ENCODE data around the gene HBQ1. TPM values are rescaled to one million over a fixed set of nuclear protein-coding genes. Genes with fewer than 3 reads are reported as not detected.
"Not testable (repeated sequence)": the region's sequence is repeated elsewhere in the genome, so short reads cannot be mapped to it uniquely, and the experiment has no call there.

The HBQ1 gene
- total RNA-seq, 1 donor from 2014 or later: not detected

DNA sequence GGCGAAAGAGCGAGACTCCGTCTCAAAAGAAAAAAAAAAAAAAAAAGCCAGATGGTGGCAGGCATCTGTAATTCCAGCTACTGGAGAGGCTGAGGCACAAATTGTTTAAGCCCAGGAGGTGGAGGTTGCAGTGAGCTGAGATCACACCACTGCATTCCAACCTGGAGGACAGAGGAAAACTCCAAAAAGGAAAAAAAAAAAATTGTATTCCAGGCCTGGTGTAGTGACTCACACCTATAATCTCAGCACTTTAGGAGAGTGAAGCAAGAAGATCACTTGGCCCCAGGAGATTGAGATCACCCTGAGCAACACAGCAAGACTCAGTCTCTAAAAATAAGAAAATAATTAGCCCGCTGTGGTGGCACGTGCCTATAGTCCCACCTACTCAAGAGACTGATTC lies 20.1 kb downstream of the HBQ1 start:
- TF ChIP-seq, protein P1, sequence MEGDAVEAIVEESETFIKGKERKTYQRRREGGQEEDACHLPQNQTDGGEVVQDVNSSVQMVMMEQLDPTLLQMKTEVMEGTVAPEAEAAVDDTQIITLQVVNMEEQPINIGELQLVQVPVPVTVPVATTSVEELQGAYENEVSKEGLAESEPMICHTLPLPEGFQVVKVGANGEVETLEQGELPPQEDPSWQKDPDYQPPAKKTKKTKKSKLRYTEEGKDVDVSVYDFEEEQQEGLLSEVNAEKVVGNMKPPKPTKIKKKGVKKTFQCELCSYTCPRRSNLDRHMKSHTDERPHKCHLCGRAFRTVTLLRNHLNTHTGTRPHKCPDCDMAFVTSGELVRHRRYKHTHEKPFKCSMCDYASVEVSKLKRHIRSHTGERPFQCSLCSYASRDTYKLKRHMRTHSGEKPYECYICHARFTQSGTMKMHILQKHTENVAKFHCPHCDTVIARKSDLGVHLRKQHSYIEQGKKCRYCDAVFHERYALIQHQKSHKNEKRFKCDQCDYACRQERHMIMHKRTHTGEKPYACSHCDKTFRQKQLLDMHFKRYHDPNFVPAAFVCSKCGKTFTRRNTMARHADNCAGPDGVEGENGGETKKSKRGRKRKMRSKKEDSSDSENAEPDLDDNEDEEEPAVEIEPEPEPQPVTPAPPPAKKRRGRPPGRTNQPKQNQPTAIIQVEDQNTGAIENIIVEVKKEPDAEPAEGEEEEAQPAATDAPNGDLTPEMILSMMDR (IDR thresholded peaks at IDR 0.05): no peak
- intact Hi-C loops (cut with DNase I): no loop called here
- Histone ChIP-seq H3K4me1 (no peaks in the 10 kb centered on the region), H3K27ac (no peak overlapping the region), H3K9me3 (no peaks in the 10 kb centered on the region), H3K27me3 (no peaks in the 10 kb centered on the region), H3K36me3 (peaks cover 84 to 85% of the 10 kb centered on the region in 2 donors), H3K4me3 (no peak overlapping the region)
- DNase-seq (ENCODE audit: low spot score in 2 of 2): no peak

DNA sequence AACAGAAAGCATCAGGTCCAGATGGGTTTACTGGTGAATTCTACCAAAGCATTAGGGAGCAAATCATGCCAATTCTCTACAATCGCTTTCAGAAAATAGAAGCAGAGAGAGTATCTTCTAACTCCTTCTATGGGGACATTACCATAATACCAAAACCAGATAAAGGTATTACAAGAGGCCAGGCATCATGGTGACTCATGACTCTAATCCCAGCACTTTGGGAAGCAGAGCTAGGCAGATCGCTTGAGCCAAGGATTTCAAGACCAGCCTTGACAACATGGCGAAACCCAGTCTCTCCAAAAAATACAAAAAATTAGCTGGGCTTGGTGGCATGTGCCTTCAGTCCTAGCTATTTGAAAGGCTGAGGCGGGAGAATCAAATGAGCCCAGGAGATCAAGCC lies 23.0 kb downstream of the HBQ1 start:
- no peaks in the 10 kb centered on the region for H3K27me3 ChIP-seq
- no peak for DNase-seq (ENCODE audit: low spot score in 2 of 2)
- no peak overlapping the region for H3K27ac ChIP-seq
- intact Hi-C loops (cut with DNase I): no loop called here
- H3K9me3 ChIP-seq: no peaks in the 10 kb centered on the region
- H3K4me1 ChIP-seq: no peaks in the 10 kb centered on the region
- TF ChIP-seq, protein P1 (IDR thresholded peaks at IDR 0.05): no peak
- peaks cover 84 to 85% of the 10 kb centered on the region in 2 donors for H3K36me3 ChIP-seq
- no peak overlapping the region for H3K4me3 ChIP-seq

DNA sequence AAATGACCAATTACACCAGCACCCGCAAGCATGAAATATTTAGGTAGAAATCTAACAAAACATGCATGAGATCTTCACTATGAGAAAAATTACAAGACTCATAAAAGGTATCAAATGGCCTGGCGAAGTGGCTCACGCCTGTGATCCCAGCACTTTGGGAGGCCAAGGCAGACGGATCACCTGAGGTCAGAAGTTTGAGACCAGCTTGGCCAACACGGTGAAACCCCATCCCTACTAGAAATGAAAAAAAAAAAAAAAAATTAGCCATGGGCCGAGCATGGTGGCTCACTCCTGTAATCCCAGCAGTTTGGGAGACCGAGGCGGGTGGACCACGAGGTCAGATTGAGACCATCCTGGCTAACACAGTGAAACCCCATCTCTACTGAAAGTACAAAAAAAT lies 23.8 kb downstream of the HBQ1 start:
- H3K27me3 ChIP-seq; H3K27ac ChIP-seq; intact Hi-C loops (cut with DNase I); H3K4me1 ChIP-seq; H3K4me3 ChIP-seq; DNase-seq (ENCODE audit: low spot score in 2 of 2); H3K9me3 ChIP-seq: not testable (repeated sequence)
- H3K36me3 ChIP-seq: peaks cover 80 to 85% of the 10 kb centered on the region in 2 donors

DNA sequence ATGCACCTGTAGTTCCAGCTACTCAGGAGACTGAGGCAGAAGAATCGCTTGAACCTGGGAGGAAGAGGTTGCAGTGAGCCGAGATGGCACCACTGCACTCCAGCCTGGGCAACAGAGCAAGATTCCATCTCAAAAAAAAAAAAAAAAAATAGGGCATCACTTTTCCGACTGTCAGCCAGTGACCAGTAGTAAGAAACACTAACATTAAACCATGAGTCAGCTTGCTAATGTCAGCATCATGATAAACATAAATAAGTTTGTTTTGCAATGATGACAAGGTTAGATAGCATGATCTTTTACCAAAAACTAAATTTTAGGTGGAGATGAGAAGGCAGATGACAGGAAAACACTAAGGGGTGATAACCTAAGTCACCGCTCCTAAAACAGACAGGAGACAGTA lies 29.1 kb downstream of the HBQ1 start:
- H3K9me3 ChIP-seq; H3K27me3 ChIP-seq; H3K27ac ChIP-seq; DNase-seq (ENCODE audit: low spot score in 2 of 2); intact Hi-C loops (cut with DNase I); H3K4me1 ChIP-seq; H3K4me3 ChIP-seq: not testable (repeated sequence)
- H3K36me3 ChIP-seq: peaks cover 57 to 81% of the 10 kb centered on the region in 2 donors

DNA sequence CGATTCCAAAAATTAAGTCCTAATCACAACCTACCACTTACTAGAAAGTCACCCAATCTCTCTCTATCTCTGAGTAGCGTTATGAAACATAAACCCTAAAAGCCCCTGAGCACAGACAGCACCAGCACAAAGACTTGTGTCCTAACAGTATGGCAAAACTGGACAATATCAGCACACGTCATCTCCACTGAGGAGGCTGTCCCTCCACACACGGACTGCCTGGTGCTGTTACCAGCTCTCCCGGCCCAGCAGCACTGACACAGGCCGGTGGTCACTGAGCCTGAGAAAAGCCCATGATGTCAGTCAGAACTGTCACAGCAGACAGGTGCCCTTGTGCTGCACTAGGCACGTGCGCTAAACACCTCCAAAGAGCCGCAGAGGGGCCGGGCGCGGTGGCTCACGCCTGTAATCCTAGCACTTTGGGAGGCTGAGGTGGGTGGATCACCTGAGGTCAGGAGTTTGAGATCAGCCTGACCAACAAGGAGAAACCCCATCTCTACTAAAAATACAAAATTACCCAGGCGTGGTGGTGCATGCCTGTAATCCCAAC lies 31.4 kb downstream of the HBQ1 start:
- DNase-seq (ENCODE audit: low spot score in 2 of 2); H3K27me3 ChIP-seq; H3K9me3 ChIP-seq; intact Hi-C loops (cut with DNase I); H3K27ac ChIP-seq; H3K4me1 ChIP-seq; H3K4me3 ChIP-seq: not testable (repeated sequence)
- peaks cover 53 to 78% of the 10 kb centered on the region in 2 donors for H3K36me3 ChIP-seq

DNA sequence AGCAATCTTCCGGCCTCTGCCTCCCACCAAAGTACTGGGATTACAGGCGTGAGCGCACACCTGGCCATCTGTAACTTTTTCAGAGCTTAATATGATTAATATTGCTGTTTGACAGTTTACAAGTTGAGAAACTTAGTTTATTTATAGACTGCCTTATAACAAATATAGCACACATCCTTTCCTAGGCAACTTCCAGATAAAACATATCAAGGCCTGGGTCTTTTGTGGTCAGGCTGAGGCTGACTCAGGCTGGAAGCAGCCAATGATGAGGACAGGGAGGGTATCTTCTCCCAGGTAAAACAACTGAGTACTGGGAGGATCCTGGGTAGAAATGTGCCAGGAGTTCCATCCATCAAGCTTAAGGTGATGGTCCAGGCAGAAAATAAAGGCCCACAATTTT lies 32.7 kb downstream of the HBQ1 start:
- H3K9me3 ChIP-seq: no peaks in the 10 kb centered on the region
- intact Hi-C loops (cut with DNase I): no loop called here
- no peak for DNase-seq (ENCODE audit: low spot score in 2 of 2)
- H3K27ac ChIP-seq: no peak overlapping the region
- no peaks in the 10 kb centered on the region for H3K27me3 ChIP-seq
- H3K4me3 ChIP-seq: no peak overlapping the region
- no peaks in the 10 kb centered on the region for H3K4me1 ChIP-seq
- TF ChIP-seq, protein P1 (IDR thresholded peaks at IDR 0.05): no peak
- H3K36me3 ChIP-seq: peaks cover 51 to 79% of the 10 kb centered on the region in 2 donors

DNA sequence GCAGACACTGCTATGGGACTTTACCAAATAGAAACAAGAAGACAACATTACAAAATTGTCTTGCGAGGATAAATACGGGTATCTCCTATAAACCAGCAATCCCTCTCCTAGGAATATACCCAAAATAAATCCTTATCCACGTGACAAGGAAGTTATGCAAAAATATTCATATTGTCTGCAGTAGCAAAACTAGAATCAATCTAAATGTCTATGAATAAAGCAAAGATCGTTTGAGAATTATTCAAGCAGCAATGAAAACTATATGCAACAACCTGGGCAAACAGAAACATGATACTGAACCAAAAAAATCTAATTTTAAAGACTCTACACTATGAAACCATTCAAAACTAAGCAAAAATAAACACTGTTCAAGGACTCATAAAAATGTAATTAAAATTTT lies 39.8 kb downstream of the HBQ1 start:
- H3K4me3 ChIP-seq: no peak overlapping the region
- H3K9me3 ChIP-seq: no peaks in the 10 kb centered on the region

More for the DNA sequence above, 39.8 kb downstream of the HBQ1 start:
- intact Hi-C loops (cut with DNase I): no loop called here
- H3K36me3 ChIP-seq: peaks cover 53 to 86% of the 10 kb centered on the region in 2 donors
- H3K27me3 ChIP-seq: no peaks in the 10 kb centered on the region
- no peak for DNase-seq (ENCODE audit: low spot score in 2 of 2)
- no peak overlapping the region for H3K27ac ChIP-seq
- no peaks in the 10 kb centered on the region for H3K4me1 ChIP-seq
- TF ChIP-seq, protein P1 (IDR thresholded peaks at IDR 0.05): no peak
